Measurements from ENCODE around the gene TIGD4. TPM values are rescaled to one million over a fixed set of nuclear protein-coding genes. Genes with fewer than 3 reads are reported as not detected.

TIGD4 gene
- total RNA-seq: under 1 TPM; 0.15 to 0.31 TPM

DNA sequence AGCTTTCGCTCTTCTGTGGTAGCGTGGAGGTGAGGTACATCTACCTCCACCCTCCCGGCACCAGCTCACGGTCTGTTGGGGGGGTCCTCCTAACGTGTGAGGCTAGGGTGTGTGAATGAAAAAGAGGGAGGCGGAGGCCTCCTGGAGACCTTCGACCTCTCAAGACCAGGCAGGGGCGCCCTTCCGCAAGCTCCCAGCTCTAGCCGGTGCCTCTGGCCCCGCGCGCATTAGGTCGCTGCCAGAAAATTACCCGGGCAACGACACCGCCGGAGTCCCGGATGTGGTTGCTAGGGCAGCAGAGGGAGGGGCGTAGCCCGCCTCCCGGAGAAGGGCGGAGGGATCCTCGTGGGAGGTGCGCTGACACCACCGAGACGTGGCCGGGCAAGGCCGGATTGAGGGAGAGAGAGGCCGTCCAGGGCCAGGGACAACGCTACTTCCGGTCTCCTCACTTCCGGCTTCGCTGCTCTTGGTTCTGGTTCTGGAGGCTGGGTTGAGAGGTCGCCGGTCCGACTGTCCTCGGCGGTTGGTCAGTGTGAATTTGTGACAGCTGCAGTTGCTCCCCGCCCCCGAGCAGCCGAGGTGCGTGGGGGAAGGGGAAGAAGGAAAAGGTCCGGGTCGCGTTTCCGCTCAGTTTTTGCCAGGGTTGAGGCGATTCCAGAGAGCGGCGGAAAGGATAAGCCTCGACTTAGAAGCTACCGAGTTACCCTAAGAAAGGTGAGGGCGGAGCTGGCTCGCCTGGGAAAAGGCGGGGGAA, at the start of gene TIGD4, which contains the start of gene ARFIP1:
TIGD4 (minus strand) TSS at position 218 of the 754 bp plus-strand sequence. CDS start 8,726 bp downstream, outside the sequence.
ARFIP1 (plus strand) TSS at position 442 of the 754 bp plus-strand sequence. CDS start 49,680 bp downstream, outside the sequence.
- Mint-ChIP-seq H3K4me3 (peak within 1 kb of the TSS; percentile 95), H3K36me3 (peaks cover 2% of the 10 kb centered on the region), H3K9me3 (no peaks in the 10 kb centered on the region), H3K4me1 (ENCODE audit: low read depth) (peaks cover 34% of the 10 kb centered on the region), H3K27me3 (peaks cover 3% of the 10 kb centered on the region), H3K27ac (peak within 1 kb of the TSS; percentile 85)
- peak; percentile 98 for DNase-seq
- intact Hi-C loops (cut with micrococcal nuclease): loop anchor here (1.0 to 10.0 kb wide), 7 partner anchors 28 to 897 kb away; partner anchors contain the start of gene FBXW7
- POLR2A ChIA-PET: interaction anchor here (0.8 to 1.6 kb wide), 5 partner anchors 33 to 244 kb away, joined by 3 to 4 read pairs (median 3); partner anchors contain the start of gene FBXW7
- CTCF ChIA-PET: interaction anchor here (0.7 to 3.0 kb wide), 11 partner anchors 9 to 369 kb away, joined by 3 to 14 read pairs (median 3); partner anchors contain the start of genes FBXW7 and FHDC1

DNA sequence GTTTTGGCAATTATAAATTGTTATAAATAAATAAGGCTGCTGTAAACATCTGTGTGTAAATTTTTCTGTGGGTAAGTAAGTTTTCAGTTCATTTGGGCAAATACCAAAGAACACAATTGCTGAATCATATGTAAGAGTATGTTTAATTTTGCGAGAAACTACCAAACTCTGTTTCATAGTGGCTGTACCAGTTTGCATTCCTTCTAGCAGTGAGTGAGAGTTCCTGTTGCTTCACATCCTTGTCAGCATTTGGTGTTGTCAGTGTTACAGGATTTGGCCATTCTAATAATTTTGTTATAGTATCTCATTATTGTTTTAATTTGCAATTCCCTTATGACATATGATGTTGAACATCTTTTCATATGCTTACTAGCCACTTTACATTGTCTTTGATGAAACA, 48.6 kb upstream of the TIGD4 start:
- intact Hi-C loops (cut with micrococcal nuclease): no loop called here
- H3K4me3 Mint-ChIP-seq: no peak overlapping the region
- H3K4me1 Mint-ChIP-seq (ENCODE audit: low read depth): no peaks in the 10 kb centered on the region

DNA sequence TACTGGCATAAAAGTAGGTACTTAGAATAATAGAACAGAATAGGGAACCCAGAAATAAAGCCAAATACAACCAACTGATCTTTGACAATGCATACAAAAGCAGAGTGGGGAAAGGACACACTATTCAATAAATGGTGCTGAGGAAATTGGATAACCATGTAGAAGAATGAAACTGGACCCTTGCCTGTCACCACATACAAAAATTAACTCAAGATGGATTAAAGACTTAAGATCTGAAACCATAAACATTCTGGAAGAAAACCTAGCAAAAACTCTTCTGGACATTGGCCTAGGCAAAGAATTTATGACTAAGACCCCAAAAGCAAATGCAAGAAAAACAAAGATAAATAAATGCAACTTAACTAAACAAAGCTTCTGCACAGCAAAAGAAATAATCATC, 45.8 kb upstream of the TIGD4 start:
- ChIA-PET POLR2A (no interaction called here), CTCF (no interaction called here)
- intact Hi-C loops (cut with micrococcal nuclease): no loop called here
- H3K4me3 Mint-ChIP-seq: no peak overlapping the region
- H3K9me3 Mint-ChIP-seq: peaks cover 36% of the 10 kb centered on the region
- H3K27me3 Mint-ChIP-seq: no peaks in the 10 kb centered on the region
- H3K27ac Mint-ChIP-seq: no peak overlapping the region
- H3K36me3 Mint-ChIP-seq: peaks cover 12% of the 10 kb centered on the region
- H3K4me1 Mint-ChIP-seq (ENCODE audit: low read depth): no peaks in the 10 kb centered on the region
- no peak for DNase-seq

More for the DNA sequence above, 48.6 kb upstream of the TIGD4 start:
- Mint-ChIP-seq H3K27me3 (no peaks in the 10 kb centered on the region), H3K27ac (no peak overlapping the region), H3K9me3 (peaks cover 34% of the 10 kb centered on the region), H3K36me3 (peaks cover 32% of the 10 kb centered on the region)
- no peak for DNase-seq
- ChIA-PET CTCF (no interaction called here), POLR2A (no interaction called here)

DNA sequence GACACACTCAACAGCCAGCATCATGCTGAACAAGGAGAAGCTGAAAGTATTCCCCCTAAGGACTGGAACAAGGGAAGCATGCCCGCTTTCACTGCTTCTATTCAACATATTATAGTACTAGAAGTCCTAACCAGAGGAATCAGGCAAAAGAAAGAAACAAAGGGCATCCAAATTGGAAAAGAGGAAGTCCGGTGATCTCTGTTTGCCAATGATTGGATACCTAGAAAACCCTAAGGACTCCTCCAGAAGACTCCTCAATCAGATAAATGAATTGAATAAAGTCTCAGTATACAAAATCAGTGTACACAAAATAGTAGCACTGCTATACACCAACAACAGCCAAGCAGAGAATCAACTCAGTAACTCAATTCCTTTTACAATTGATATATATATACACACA, 45.0 kb upstream of the TIGD4 start:
- Mint-ChIP-seq H3K27me3 (no peaks in the 10 kb centered on the region), H3K36me3 (peaks cover 9% of the 10 kb centered on the region), H3K4me1 (ENCODE audit: low read depth) (no peaks in the 10 kb centered on the region), H3K27ac (no peak overlapping the region), H3K4me3 (no peak overlapping the region), H3K9me3 (peaks cover 36% of the 10 kb centered on the region)
- intact Hi-C loops (cut with micrococcal nuclease): no loop called here
- DNase-seq: no peak
- CTCF ChIA-PET: no interaction called here
- POLR2A ChIA-PET: no interaction called here

DNA sequence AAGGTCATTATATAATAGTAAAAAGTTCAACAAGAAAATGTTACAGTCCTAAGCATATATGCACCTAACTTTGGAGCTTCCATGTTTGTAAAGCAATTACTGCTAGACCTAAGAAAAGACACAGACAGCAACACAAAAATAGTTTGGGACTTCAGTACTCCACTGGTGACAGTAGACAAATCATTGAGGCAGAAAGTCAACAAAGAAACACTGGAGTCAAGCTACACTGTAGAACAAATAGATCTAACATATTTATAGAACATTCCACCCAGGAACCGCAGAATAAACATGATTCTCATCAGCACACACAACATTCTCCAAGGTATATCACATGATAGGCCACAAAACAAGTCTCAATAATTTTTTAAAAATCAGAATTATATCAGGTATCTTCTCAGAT, 42.8 kb upstream of the TIGD4 start:
- intact Hi-C loops (cut with micrococcal nuclease): no loop called here
- CTCF ChIA-PET: no interaction called here
- H3K36me3 Mint-ChIP-seq: peaks cover 6% of the 10 kb centered on the region
- DNase-seq: no peak
- POLR2A ChIA-PET: no interaction called here
- H3K4me3 Mint-ChIP-seq: no peak overlapping the region
- peaks cover 25% of the 10 kb centered on the region for H3K9me3 Mint-ChIP-seq
- no peaks in the 10 kb centered on the region for H3K27me3 Mint-ChIP-seq
- peaks cover 1% of the 10 kb centered on the region for H3K4me1 Mint-ChIP-seq (ENCODE audit: low read depth)
- H3K27ac Mint-ChIP-seq: no peak overlapping the region

DNA sequence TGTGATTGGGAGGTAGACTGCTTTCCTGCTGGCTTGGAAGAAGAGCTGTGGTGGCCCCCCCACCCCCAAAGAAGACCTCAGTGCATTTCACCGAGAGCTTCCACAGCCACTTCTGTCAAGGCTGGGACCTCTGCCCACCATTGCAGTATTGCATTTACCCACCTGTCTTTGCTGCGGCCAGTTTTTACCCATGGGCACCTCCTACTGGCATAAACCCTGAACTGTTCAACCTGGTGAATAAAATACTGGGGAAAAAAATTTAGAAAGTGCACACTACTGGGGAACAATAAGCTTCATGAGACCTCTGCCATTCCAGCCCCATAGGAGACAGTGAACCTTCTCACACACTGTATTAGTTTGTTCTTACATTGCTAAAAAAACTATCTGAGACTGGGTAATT, 40.5 kb upstream of the TIGD4 start:
- intact Hi-C loops (cut with micrococcal nuclease): no loop called here
- H3K4me1 Mint-ChIP-seq (ENCODE audit: low read depth): peaks cover 10% of the 10 kb centered on the region
- no peaks in the 10 kb centered on the region for H3K27me3 Mint-ChIP-seq
- H3K4me3 Mint-ChIP-seq: no peak overlapping the region
- DNase-seq: no peak
- H3K27ac Mint-ChIP-seq: no peak overlapping the region
- CTCF ChIA-PET: no interaction called here
- peaks cover 24% of the 10 kb centered on the region for H3K36me3 Mint-ChIP-seq
- POLR2A ChIA-PET: no interaction called here
- H3K9me3 Mint-ChIP-seq: peaks cover 23% of the 10 kb centered on the region

DNA sequence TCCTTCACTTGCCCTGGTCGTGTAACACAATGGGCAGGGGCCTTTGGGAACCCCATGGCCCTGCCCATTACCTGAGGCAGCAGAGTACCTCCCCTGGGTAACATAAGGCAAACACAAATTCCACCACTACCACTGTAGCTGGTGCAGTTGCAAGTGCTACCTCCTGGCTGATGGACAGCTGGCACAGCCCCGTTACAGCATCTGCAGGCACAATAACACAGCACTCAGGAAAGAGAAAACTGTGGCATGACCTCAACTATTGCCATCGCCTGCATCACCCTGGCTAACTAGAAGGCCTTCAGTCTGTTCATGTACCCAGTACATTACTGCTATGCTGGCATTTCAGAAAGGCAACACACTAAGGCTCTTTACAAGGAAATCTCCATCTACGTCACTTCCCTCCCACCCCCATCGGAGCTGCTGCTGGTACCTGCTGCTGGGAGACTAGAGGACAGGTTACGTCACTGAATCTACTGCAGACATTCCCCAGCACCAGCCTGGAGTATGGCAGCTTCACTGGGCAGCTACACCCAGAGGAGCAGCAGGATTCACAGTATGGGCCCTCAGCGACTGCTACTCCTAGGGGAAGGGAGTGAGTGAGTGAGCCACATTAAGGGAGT, 39.6 kb upstream of the TIGD4 start:
- Mint-ChIP-seq H3K4me3 (no peak overlapping the region), H3K9me3 (peaks cover 23% of the 10 kb centered on the region), H3K27ac (no peak overlapping the region), H3K27me3 (no peaks in the 10 kb centered on the region), H3K36me3 (peaks cover 34% of the 10 kb centered on the region), H3K4me1 (ENCODE audit: low read depth) (peaks cover 10% of the 10 kb centered on the region)
- no peak for DNase-seq
- intact Hi-C loops (cut with micrococcal nuclease): no loop called here
- ChIA-PET POLR2A (no interaction called here), CTCF (interaction anchor here (0.7 kb wide), 1 partner anchor 36 kb away, joined by 3 read pairs; no protein-coding TSS in a partner anchor)

DNA sequence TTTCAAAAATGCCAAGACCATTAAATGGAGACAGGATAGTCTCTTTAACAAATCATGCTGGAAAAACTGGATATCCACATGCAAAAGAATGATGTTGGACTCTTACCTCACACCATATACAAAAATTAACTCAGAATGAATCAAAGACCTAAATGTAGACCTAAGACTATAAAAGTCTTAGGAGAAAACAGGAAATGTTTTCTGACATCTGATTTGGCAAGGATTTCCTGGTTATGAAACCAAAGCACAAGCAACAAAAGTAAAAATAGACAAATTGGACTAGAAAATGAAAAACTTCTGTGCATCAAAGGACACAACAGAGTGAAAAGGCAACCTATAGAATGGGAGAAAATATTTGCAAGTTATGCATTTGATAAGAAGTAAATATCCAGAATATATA, 37.8 kb upstream of the TIGD4 start:
- no peak overlapping the region for H3K27ac Mint-ChIP-seq
- H3K9me3 Mint-ChIP-seq: peaks cover 28% of the 10 kb centered on the region

DNA sequence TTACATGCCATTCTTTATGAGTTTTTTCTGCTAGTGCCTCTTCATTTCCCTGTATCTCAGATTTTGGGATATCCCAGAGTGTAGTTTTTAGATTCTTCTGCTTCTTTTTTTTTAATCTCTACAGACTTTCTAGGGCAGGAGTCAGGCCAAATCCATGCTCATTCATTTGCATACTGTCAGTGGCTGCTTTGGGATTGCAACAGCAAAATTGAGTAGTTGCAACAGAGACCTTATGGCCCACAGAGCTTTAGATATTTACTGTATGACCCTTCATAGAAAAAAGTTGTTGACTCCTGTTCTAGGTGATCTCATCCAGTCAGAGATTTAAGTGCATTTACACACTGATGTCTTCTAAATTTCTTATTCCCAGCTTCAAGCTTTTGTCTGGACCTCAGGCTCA, 35.5 kb upstream of the TIGD4 start:
- H3K27me3 Mint-ChIP-seq: no peaks in the 10 kb centered on the region
- no peak overlapping the region for H3K27ac Mint-ChIP-seq
- peaks cover 60% of the 10 kb centered on the region for H3K36me3 Mint-ChIP-seq
- H3K9me3 Mint-ChIP-seq: peaks cover 32% of the 10 kb centered on the region
- DNase-seq: no peak
- peaks cover 10% of the 10 kb centered on the region for H3K4me1 Mint-ChIP-seq (ENCODE audit: low read depth)
- no peak overlapping the region for H3K4me3 Mint-ChIP-seq
- ChIA-PET POLR2A (no interaction called here), CTCF (no interaction called here)
- intact Hi-C loops (cut with micrococcal nuclease): no loop called here

More for the DNA sequence above, 37.8 kb upstream of the TIGD4 start:
- ChIA-PET POLR2A (no interaction called here), CTCF (no interaction called here)
- no peak for DNase-seq
- Mint-ChIP-seq H3K27me3 (no peaks in the 10 kb centered on the region), H3K4me3 (no peak overlapping the region), H3K36me3 (peaks cover 47% of the 10 kb centered on the region), H3K4me1 (ENCODE audit: low read depth) (peaks cover 10% of the 10 kb centered on the region)
- intact Hi-C loops (cut with micrococcal nuclease): no loop called here

DNA sequence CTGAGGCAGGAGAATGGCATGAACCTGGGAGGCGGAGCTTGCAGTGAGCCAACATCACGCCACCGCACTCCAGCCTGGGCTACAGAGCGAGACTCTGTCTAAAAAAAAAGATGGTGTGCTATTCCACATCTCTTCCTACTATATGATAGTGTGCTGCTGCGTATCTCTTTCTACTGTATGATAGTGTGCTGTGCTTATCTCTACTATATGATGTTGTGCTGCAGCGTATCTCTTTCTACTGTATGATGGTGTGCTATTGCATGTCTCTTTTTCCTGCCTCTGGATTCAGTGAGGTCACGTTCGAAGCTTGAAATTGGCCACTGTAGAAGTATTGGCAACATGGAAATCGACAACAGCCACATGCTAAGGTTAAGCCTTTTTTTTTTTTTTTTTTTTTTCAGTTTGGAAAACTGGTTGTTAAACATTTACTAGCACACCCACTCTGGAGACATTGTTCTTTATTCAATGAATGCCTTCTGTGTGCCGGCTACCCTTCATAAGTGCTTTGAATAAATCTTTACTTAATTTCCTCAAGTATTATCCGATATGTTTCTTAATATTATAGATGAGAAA, 31.3 kb upstream of the TIGD4 start:
- Mint-ChIP-seq H3K36me3 (peaks cover 50% of the 10 kb centered on the region), H3K4me3 (no peak overlapping the region), H3K27ac (no peak overlapping the region), H3K4me1 (ENCODE audit: low read depth) (peaks cover 17% of the 10 kb centered on the region), H3K9me3 (peaks cover 21% of the 10 kb centered on the region), H3K27me3 (no peaks in the 10 kb centered on the region)
- no peak for DNase-seq
- ChIA-PET POLR2A (no interaction called here), CTCF (no interaction called here)
- intact Hi-C loops (cut with micrococcal nuclease): no loop called here

DNA sequence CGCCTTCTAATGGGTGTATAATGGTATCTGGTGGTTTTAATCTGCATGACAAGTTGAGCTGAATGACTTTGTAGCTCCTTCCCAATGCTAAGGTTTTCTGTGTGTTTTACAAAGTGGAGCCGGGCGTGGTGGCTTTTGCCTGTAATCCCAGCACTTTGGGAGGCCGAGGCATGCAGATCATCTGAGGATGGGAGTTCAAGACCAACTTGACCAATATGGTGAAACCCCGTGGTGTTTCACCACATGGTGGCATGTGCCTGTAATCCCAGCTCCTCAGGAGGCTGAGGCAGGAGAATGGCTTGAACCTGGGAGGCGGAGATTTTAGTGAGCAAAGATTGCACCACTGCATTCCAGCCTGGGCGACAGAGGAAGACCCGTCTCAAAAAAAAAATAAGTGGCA, 29.1 kb upstream of the TIGD4 start:
- DNase-seq: no peak
- POLR2A ChIA-PET: no interaction called here
- H3K4me3 Mint-ChIP-seq: no peak overlapping the region
- H3K9me3 Mint-ChIP-seq: peaks cover 7% of the 10 kb centered on the region
- H3K27me3 Mint-ChIP-seq: no peaks in the 10 kb centered on the region
- intact Hi-C loops (cut with micrococcal nuclease): no loop called here
- CTCF ChIA-PET: interaction anchor here (0.9 to 2.1 kb wide), 2 partner anchors 23 to 318 kb away, joined by 3 to 6 read pairs; no protein-coding TSS in a partner anchor
- H3K36me3 Mint-ChIP-seq: peaks cover 32% of the 10 kb centered on the region
- peaks cover 17% of the 10 kb centered on the region for H3K4me1 Mint-ChIP-seq (ENCODE audit: low read depth)
- no peak overlapping the region for H3K27ac Mint-ChIP-seq

DNA sequence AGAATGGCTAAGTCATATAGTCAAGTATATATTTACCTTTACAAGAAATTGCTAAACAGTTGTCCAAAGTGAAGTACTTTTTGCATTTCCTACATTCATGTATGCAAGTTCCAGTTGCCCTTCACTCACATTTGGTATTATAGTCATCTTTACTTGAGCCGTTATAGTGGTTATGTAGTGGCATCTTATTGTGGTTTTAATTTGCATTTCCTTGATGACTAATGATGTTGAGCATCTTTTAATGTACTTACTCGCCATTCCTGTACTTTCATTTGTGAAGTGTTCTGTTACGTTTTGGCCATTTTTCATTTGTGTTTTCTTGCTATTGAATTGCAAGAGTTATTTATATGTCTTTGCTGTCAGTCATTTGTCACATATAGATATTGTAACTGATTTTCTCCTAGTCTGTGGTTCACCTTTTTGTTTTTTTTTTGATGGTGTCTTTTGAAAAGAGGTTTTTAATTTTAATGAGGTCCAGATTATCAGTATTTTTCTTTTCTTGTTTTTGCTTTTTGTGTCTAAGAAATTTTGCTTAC, 27.8 kb upstream of the TIGD4 start:
- ChIA-PET POLR2A (no interaction called here), CTCF (no interaction called here)
- Mint-ChIP-seq H3K4me3 (peak overlapping the region; percentile 28), H3K27me3 (no peaks in the 10 kb centered on the region), H3K36me3 (peaks cover 24% of the 10 kb centered on the region), H3K9me3 (peaks cover 4% of the 10 kb centered on the region), H3K27ac (no peak overlapping the region), H3K4me1 (ENCODE audit: low read depth) (peaks cover 17% of the 10 kb centered on the region)
- intact Hi-C loops (cut with micrococcal nuclease): loop anchor here (1.0 kb wide), 1 partner anchor 28 kb away; the partner anchor contains the start of genes ARFIP1 and TIGD4
- DNase-seq: no peak

Data from activated CD4-positive, alpha-beta memory T cell treated with anti-CD3 and anti-CD28 coated beads for 36 hours (primary cell).